DND-41 (cell line): Measurements from ENCODE around the gene NMS.
"Not testable (repeated sequence)": the region's sequence is repeated elsewhere in the genome, so short reads cannot be mapped to it uniquely, and the experiment has no call there.

Experiments
- ATAC-seq: fragments of 200-7000 bp; cut with Tn5 transposase; 3 replicates; pipeline ENCODE4 v1.9.1; 2021; ENCODE audit warnings: low read depth; ENCODE audit not compliant: insufficient read depth
- DNase-seq: peaks from one replicate; pipeline ENCODE4 v3.0.0-alpha.2; 2020
- H2AFZ ChIP-seq: 2 replicates; pipeline ENCODE4 v1.6.0; 2012; ENCODE audit warnings: low read depth, low read length
- H3K27ac ChIP-seq: 2 replicates; pipeline ENCODE4 v1.5.1; 2012; ENCODE audit warnings: low read length, inconsistent platforms
- H3K27me3 ChIP-seq: fragments of 200-600 bp; sonication (generic); 2 replicates; pipeline ENCODE4 v1.6.0; 2012; ENCODE audit warnings: low read length, mild to moderate bottlenecking, inconsistent platforms; ENCODE audit not compliant: insufficient read depth, poor library complexity
- H3K36me3 ChIP-seq: 2 replicates; pipeline ENCODE4 v1.5.1; 2012; ENCODE audit warnings: low read length, inconsistent platforms; ENCODE audit not compliant: insufficient read depth
- H3K4me1 ChIP-seq: 2 replicates; pipeline ENCODE4 v1.5.1; 2012; ENCODE audit warnings: mild to moderate bottlenecking, low read length; ENCODE audit not compliant: insufficient read depth
- H3K4me2 ChIP-seq: 2 replicates; pipeline ENCODE4 v1.6.0; 2012; ENCODE audit warnings: mild to moderate bottlenecking, moderate library complexity, low read length, inconsistent platforms; ENCODE audit not compliant: insufficient read depth
- H3K4me3 ChIP-seq, 2 experiments: fragments of 200-600 bp in 1 of 2; shearing (Covaris generic) in 1 of 2; 2 replicates each; pipeline ENCODE4 v1.5.1; 2012 to 2016; ENCODE audit warnings: inconsistent platforms in 2 of 2, low read length in 2 of 2, mild to moderate bottlenecking in 2 of 2, low read depth in 1 of 2, moderate library complexity in 1 of 2
- H3K79me2 ChIP-seq: 2 replicates; pipeline ENCODE4 v1.6.0; 2012; ENCODE audit warnings: low read length, inconsistent platforms; ENCODE audit not compliant: insufficient read depth
- H3K9ac ChIP-seq: 2 replicates; pipeline ENCODE4 v1.6.0; 2012; ENCODE audit warnings: low read depth, mild to moderate bottlenecking, inconsistent platforms, low read length, moderate library complexity
- H3K9me3 ChIP-seq: 2 replicates; pipeline ENCODE4 v1.5.1; 2012; ENCODE audit warnings: low read length, moderate library complexity, mild to moderate bottlenecking, inconsistent platforms; ENCODE audit not compliant: insufficient read depth, severe bottlenecking
- H4K20me1 ChIP-seq: 2 replicates; pipeline ENCODE4 v1.6.0; 2012; ENCODE audit warnings: low read length; ENCODE audit not compliant: insufficient read depth
- EZH2 ChIP-seq: IDR thresholded peaks from 3 replicates; pipeline ENCODE4 v1.6.1; 2012; ENCODE audit warnings: borderline replicate concordance, low read depth, mild to moderate bottlenecking, moderate library complexity, low read length, inconsistent platforms; ENCODE audit not compliant: severe bottlenecking
- TF ChIP-seq, protein P1 (sequence below): IDR thresholded peaks from 2 replicates; pipeline ENCODE4 v1.5.1; 2012; ENCODE audit warnings: borderline replicate concordance, low read length, moderate library complexity, mild to moderate bottlenecking; ENCODE audit not compliant: poor library complexity, severe bottlenecking; ENCODE audit errors: extremely low read depth

Gene NMS

DNA sequence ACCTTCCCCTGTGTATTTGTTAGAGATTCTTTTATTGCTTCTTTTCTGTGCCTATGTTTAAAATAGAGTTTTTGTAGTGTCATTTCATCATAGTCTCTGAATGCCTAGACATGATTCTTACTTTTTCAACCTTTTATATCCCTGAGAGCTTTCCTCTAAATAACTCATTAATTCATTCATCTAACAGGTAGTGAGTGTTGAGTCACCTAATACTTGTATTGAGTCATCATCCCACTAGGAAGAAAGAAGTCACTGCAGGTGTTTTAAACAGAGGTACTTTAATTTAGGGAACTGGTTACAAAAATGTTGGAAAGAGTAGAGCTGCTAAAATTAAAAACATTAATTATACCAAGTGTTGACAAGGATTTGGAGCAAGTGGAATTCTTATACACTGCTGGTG lies 18.5 kb upstream of the NMS start:
- no peaks in the 10 kb centered on the region for H3K79me2 ChIP-seq
- no peak overlapping the region for H3K4me2 ChIP-seq
- no peak overlapping the region for H3K4me3 ChIP-seq
- no peaks in the 10 kb centered on the region for H3K4me1 ChIP-seq
- no peaks in the 10 kb centered on the region for H3K36me3 ChIP-seq
- no peak for DNase-seq
- no peak overlapping the region for H3K9ac ChIP-seq
- peaks cover 3% of the 10 kb centered on the region for H3K27me3 ChIP-seq
- TF ChIP-seq EZH2 = no peak
- TF ChIP-seq, protein P1, sequence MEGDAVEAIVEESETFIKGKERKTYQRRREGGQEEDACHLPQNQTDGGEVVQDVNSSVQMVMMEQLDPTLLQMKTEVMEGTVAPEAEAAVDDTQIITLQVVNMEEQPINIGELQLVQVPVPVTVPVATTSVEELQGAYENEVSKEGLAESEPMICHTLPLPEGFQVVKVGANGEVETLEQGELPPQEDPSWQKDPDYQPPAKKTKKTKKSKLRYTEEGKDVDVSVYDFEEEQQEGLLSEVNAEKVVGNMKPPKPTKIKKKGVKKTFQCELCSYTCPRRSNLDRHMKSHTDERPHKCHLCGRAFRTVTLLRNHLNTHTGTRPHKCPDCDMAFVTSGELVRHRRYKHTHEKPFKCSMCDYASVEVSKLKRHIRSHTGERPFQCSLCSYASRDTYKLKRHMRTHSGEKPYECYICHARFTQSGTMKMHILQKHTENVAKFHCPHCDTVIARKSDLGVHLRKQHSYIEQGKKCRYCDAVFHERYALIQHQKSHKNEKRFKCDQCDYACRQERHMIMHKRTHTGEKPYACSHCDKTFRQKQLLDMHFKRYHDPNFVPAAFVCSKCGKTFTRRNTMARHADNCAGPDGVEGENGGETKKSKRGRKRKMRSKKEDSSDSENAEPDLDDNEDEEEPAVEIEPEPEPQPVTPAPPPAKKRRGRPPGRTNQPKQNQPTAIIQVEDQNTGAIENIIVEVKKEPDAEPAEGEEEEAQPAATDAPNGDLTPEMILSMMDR = no peak
- no peak overlapping the region for H3K27ac ChIP-seq
- H2AFZ ChIP-seq = no peak overlapping the region
- H4K20me1 ChIP-seq = no peaks in the 10 kb centered on the region
- ATAC-seq = no peak
- H3K9me3 ChIP-seq = peaks cover 14% of the 10 kb centered on the region

DNA sequence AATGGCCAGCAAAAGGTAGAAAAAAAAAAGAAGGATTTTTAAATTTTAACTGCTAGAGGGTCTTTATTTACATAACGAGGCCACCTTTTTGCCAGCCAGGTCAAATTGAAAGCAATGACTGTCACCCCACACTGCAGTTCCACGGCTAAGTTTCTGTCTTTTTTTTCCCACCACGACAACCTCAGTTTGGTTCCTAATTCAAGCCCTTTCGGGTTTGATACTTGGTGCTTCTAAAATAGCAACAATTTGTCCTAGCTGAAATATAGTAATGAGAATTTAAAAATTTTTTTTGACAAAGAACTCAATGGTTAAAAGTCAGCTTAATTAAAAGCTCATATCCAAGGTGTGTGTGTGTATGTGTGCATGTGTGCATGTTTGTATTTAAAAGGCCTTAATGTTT lies 16.4 kb upstream of the NMS start:
- no peaks in the 10 kb centered on the region for H3K36me3 ChIP-seq
- ATAC-seq (no peak), DNase-seq (no peak)
- H3K4me1 ChIP-seq = no peaks in the 10 kb centered on the region
- no peaks in the 10 kb centered on the region for H4K20me1 ChIP-seq
- H3K4me2 ChIP-seq = no peak overlapping the region
- peaks cover 31% of the 10 kb centered on the region for H3K9me3 ChIP-seq
- no peak overlapping the region for H3K9ac ChIP-seq
- no peaks in the 10 kb centered on the region for H3K27me3 ChIP-seq
- no peak overlapping the region for H3K4me3 ChIP-seq
- no peaks in the 10 kb centered on the region for H3K79me2 ChIP-seq
- H2AFZ ChIP-seq = no peak overlapping the region
- TF ChIP-seq EZH2 = no peak
- TF ChIP-seq, protein P1 = no peak
- H3K27ac ChIP-seq = no peak overlapping the region

DNA sequence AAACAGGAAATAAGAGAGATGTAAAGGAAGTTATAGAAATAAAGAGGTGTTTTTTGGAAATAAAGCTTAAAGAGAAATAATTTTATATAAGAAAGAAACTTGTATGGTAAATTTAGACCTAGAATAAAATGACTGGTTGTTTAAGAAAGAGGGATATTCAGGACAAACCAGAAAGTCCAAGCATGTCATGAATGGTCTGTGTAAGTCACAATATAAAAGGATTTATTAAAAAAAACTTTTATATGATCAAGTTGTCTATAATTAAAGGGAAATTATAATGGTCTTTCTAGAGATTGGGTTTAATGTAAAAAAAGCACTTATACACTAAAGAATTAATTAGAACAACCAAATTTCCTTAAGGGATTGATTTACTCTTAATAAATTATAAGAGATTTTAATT lies 13.9 kb upstream of the NMS start:
- H3K9ac ChIP-seq, ATAC-seq, H4K20me1 ChIP-seq, DNase-seq, H3K4me1 ChIP-seq, H3K79me2 ChIP-seq, H3K27ac ChIP-seq, H3K36me3 ChIP-seq, H3K4me3 ChIP-seq, H3K27me3 ChIP-seq, H2AFZ ChIP-seq, H3K4me2 ChIP-seq: not testable (repeated sequence)
- peaks cover 34% of the 10 kb centered on the region for H3K9me3 ChIP-seq

DNA sequence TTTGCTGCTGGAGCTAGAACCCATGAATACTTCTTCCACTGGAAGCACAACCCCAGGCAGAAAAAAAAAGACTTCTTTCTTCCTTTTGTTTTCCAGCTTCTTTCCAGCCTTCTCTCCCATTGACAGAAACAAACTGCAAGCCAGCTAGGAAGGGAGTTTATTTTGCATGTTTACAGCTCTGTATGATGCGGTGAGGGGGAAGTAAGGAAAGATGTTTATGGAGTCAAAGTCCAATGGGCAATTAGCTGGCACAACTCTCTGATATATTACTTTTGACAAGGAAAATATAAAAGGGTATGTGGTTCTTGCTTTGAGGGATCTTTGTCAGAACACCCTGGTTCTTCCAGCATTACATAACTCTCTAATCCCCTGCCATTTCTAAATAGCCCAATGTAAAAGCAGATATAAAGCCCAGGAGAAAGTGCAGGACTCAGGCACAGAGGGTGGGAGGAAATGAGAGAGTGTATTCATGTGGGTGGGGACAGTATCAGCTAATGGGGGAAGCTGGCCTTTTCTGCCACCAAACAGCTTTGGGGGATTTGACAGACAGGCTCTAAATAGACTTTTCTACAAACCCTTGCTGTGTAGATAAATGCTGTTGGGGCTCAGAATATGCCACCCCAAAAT lies 9.3 kb upstream of the NMS start:
- Histone ChIP-seq H3K79me2 (no peaks in the 10 kb centered on the region), H2AFZ (no peak overlapping the region), H3K4me1 (no peaks in the 10 kb centered on the region), H3K4me2 (no peak overlapping the region), H3K9ac (no peak overlapping the region), H3K9me3 (peaks cover 24% of the 10 kb centered on the region), H3K27me3 (no peaks in the 10 kb centered on the region), H3K4me3 (no peak overlapping the region), H3K27ac (no peak overlapping the region), H4K20me1 (no peaks in the 10 kb centered on the region), H3K36me3 (no peaks in the 10 kb centered on the region)
- TF ChIP-seq, protein P1 = no peak
- no peak for TF ChIP-seq EZH2
- no peak for ATAC-seq
- DNase-seq = no peak
